ENCODE data around the gene LILRA6.
"Not testable (repeated sequence)": the region's sequence is repeated elsewhere in the genome, so short reads cannot be mapped to it uniquely, and the experiment has no call there.

GRCh38 chr19:54278571-54279195 lies 36.1 kb upstream of the LILRA6 start:
- TF ChIP-seq, protein P1, sequence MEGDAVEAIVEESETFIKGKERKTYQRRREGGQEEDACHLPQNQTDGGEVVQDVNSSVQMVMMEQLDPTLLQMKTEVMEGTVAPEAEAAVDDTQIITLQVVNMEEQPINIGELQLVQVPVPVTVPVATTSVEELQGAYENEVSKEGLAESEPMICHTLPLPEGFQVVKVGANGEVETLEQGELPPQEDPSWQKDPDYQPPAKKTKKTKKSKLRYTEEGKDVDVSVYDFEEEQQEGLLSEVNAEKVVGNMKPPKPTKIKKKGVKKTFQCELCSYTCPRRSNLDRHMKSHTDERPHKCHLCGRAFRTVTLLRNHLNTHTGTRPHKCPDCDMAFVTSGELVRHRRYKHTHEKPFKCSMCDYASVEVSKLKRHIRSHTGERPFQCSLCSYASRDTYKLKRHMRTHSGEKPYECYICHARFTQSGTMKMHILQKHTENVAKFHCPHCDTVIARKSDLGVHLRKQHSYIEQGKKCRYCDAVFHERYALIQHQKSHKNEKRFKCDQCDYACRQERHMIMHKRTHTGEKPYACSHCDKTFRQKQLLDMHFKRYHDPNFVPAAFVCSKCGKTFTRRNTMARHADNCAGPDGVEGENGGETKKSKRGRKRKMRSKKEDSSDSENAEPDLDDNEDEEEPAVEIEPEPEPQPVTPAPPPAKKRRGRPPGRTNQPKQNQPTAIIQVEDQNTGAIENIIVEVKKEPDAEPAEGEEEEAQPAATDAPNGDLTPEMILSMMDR (conservative IDR thresholded peaks at IDR 0.05; ENCODE audit: low read length) = not testable (repeated sequence)
- not testable (repeated sequence) for TF ChIP-seq EZH2phosphoT487 (IDR thresholded peaks at IDR 0.05; ENCODE audit: borderline replicate concordance, low read depth, low read length)
